ENCODE data around the gene IFT27.

Gene IFT27

DNA sequence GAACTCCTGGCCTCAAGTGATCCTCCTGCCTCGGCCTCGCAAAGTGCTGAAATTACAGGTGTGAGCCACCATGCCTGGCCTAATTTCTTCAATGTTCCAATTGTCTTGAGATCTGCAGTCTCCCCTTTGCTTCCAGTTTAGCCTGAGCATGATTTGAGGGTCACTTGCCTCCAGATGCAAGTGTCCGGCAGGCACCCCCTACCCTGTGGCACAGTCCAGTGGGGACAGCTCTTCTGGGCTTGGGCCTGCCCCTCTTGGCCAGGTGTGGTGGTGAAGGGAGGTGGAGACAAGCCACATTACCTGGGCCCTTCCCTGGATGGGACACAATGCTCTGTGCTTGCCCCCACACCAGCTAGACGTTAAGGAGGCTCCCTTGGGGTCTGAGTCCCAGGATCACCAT lies 51.1 kb downstream of the IFT27 start:
- no peak for DNase-seq (ENCODE audit: low read depth)

- DNase-seq (ENCODE audit: low read depth) = no peak
Observed at GRCh38 chr22:36722055-36722454, 53.9 kb downstream of the IFT27 start.

DNA sequence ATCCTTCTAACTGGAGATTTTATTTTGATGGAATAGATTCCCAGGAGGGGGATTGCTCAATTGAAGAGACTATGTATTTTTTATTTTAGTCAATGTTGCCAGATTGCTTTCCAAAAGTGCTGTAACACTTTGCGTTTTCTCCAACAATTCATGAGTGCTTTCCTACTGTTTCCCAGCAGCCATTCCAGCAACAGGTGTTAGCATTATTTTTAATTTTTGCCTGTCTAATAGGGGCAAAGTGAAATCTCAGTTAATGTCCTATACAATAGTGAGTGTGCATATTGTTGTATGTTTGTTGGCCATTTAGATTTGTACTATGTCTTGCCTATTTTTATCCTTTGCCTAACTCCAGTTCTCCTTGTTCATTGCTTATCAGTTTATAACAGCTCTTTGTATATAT lies 60.3 kb downstream of the IFT27 start:
- DNase-seq (ENCODE audit: low read depth) = no peak

- no peak for DNase-seq (ENCODE audit: low read depth)
Observed at GRCh38 chr22:36714110-36714509, 61.8 kb downstream of the IFT27 start.

GRCh38 chr22:36713436-36713835 lies 62.5 kb downstream of the IFT27 start:
- no peak for DNase-seq (ENCODE audit: low read depth)
